IPS-NIHi11 (cell line): ENCODE measurements around the gene PARVB.

ENCODE experiments used
- DNase-seq: peaks from one replicate; pipeline ENCODE4 v3.0.0; 2012; ENCODE audit warnings: mixed read lengths, low spot score

Gene PARVB

DNA sequence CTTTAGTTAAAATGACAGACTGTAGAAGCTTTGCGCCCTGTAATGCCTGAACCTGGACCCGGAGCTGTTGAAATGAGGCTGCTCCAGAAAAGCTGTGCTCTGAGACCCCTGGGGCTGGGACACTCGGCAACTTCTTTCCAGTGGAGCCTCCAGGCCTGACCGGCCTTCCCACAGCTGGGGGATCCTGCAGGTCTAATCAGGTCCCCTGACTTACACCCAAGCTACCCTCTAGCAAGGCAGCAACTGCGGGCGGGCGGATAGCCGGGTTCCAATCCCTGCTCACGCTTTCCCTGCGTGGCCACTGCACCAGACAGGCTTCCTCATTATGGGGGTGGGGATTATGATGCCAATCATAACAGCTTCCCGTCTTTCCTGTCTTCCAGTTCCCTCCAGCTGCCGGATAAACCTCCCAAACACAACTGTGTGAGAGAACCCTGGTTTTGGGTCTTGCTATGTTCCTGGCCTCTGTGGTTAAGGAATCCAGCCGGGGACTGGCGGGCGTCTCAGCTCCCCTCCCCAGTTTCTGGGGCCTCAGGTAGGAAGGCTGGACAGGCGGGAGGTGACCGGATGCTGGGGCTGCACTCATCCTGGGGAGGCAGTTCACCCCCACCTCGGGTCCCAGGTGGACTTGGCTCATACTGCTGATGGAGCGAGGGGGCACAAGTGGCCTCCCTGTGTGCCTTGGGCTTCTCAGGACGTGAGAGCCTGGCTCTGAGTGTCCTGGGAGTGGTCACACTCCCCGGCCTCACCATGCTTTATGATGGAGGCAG, 195.2 kb downstream of the PARVB start:
- no peak for DNase-seq

- DNase-seq = no peak
Observed at GRCh38 chr22:44220727-44221680, 196.9 kb downstream of the PARVB start.

- DNase-seq = no peak
Observed at GRCh38 chr22:44221710-44222475, 197.8 kb downstream of the PARVB start.
